Measurements from ENCODE around the gene TMEM244. TPM values are rescaled to one million over a fixed set of nuclear protein-coding genes. Genes with fewer than 3 reads are reported as not detected.

The TMEM244 gene
- total and polyA plus RNA-seq, 2 donors from 2014 or later, result not detected

- H3K9ac ChIP-seq (ENCODE audit: low read length in 3 of 3), result no peak overlapping the region
- TF ChIP-seq, protein P1, sequence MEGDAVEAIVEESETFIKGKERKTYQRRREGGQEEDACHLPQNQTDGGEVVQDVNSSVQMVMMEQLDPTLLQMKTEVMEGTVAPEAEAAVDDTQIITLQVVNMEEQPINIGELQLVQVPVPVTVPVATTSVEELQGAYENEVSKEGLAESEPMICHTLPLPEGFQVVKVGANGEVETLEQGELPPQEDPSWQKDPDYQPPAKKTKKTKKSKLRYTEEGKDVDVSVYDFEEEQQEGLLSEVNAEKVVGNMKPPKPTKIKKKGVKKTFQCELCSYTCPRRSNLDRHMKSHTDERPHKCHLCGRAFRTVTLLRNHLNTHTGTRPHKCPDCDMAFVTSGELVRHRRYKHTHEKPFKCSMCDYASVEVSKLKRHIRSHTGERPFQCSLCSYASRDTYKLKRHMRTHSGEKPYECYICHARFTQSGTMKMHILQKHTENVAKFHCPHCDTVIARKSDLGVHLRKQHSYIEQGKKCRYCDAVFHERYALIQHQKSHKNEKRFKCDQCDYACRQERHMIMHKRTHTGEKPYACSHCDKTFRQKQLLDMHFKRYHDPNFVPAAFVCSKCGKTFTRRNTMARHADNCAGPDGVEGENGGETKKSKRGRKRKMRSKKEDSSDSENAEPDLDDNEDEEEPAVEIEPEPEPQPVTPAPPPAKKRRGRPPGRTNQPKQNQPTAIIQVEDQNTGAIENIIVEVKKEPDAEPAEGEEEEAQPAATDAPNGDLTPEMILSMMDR (IDR thresholded peaks at IDR 0.05; ENCODE audit: borderline replicate concordance, extremely low read depth, insufficient read depth), result no peak
- H3K27ac ChIP-seq (ENCODE audit: low read depth in 2 of 2, low read length in 2 of 2), result no peak overlapping the region
- no peaks in the 10 kb centered on the region for H3K36me3 ChIP-seq (ENCODE audit: control insufficient read depth in 2 of 3, insufficient read depth in 3 of 3, low read length in 3 of 3)
- intact Hi-C loops (cut with DNase I), result no loop called here
- H3K27me3 ChIP-seq (ENCODE audit: control insufficient read depth, insufficient read depth, low read length), result no peaks in the 10 kb centered on the region
- FAIRE-seq, result no peak
- no peaks in the 10 kb centered on the region for H3K9me3 ChIP-seq (ENCODE audit: control insufficient read depth in 2 of 3, insufficient read depth in 1 of 3, low read length in 3 of 3)
- no peaks in the 10 kb centered on the region for H3K4me1 ChIP-seq (ENCODE audit: control insufficient read depth in 2 of 3, insufficient read depth in 2 of 3, low read depth in 1 of 3, low read length in 3 of 3)
- H3K4me3 ChIP-seq (ENCODE audit: low read length in 3 of 3), result no peak overlapping the region
- no peak for DNase-seq
These were observed 29.0 kb upstream of the TMEM244 start for GRCh38 chr6:129890164-129890563.

GRCh38 chr6:129889580-129889979 lies 28.5 kb upstream of the TMEM244 start:
- no peak for DNase-seq
- no peak for FAIRE-seq
- TF ChIP-seq, protein P1 (IDR thresholded peaks at IDR 0.05; ENCODE audit: borderline replicate concordance, extremely low read depth, insufficient read depth), result no peak
- H3K27ac ChIP-seq (ENCODE audit: low read depth in 2 of 2, low read length in 2 of 2), result no peak overlapping the region
- no peaks in the 10 kb centered on the region for H3K27me3 ChIP-seq (ENCODE audit: control insufficient read depth, insufficient read depth, low read length)
- no peak overlapping the region for H3K4me3 ChIP-seq (ENCODE audit: low read length in 3 of 3)
- intact Hi-C loops (cut with DNase I), result no loop called here
- H3K9me3 ChIP-seq (ENCODE audit: control insufficient read depth in 2 of 3, insufficient read depth in 1 of 3, low read length in 3 of 3), result no peaks in the 10 kb centered on the region
- no peaks in the 10 kb centered on the region for H3K4me1 ChIP-seq (ENCODE audit: control insufficient read depth in 2 of 3, insufficient read depth in 2 of 3, low read depth in 1 of 3, low read length in 3 of 3)
- no peaks in the 10 kb centered on the region for H3K36me3 ChIP-seq (ENCODE audit: control insufficient read depth in 2 of 3, insufficient read depth in 3 of 3, low read length in 3 of 3)
- H3K9ac ChIP-seq (ENCODE audit: low read length in 3 of 3), result no peak overlapping the region

DNA sequence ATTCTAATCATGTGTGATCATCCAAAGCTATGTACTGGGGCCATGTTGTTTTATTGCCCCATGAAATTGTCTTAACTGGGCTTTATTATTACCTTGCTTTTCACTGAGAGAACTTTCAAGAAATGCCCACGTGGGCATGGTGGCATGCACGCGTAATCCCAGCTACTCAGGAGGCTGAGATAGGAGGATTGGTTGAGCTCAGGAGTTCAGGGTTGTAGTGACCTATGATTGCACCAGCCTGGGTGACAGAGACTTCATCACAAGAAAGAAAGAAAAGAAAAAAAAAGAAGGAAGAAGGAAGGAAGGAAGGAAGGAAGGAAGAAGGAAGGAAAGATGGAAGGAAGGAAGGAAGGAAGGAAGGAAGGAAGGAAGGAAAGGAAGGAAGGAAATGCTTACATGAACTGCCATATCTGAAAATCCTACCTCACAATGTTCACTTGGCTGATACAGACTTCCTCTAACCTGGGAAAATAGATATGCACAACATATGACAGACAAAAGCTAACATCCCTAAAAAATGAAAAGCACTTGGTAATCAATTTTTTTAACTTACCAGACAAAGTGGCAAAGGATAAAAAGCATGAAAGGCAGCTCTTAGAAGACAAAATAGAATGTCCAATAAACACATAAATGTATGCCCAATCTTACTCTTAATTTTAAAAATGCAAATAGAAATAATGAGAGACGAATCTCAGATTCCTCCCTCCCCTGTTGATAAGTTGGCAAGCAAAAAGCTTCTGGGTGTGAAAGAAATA lies 25.5 kb upstream of the TMEM244 start:
- Histone ChIP-seq H3K9ac (ENCODE audit: low read length in 3 of 3) (no peak overlapping the region), H3K36me3 (ENCODE audit: control insufficient read depth in 2 of 3, insufficient read depth in 3 of 3, low read length in 3 of 3) (no peaks in the 10 kb centered on the region), H3K27ac (ENCODE audit: low read depth in 2 of 2, low read length in 2 of 2) (no peak overlapping the region), H3K4me3 (ENCODE audit: low read length in 3 of 3) (no peak overlapping the region), H3K4me1 (ENCODE audit: control insufficient read depth in 2 of 3, insufficient read depth in 2 of 3, low read depth in 1 of 3, low read length in 3 of 3) (no peaks in the 10 kb centered on the region), H3K27me3 (ENCODE audit: control insufficient read depth, insufficient read depth, low read length) (no peaks in the 10 kb centered on the region), H3K9me3 (ENCODE audit: control insufficient read depth in 2 of 3, insufficient read depth in 1 of 3, low read length in 3 of 3) (no peaks in the 10 kb centered on the region)
- TF ChIP-seq, protein P1 (IDR thresholded peaks at IDR 0.05; ENCODE audit: borderline replicate concordance, extremely low read depth, insufficient read depth), result no peak
- FAIRE-seq (no peak), DNase-seq (no peak)
- intact Hi-C loops (cut with DNase I), result no loop called here

All from kidney (tissue), 14 donors.